Heart left ventricle (tissue), 16 donors: Measurements from ENCODE around the gene DNAJC3. TPM values are rescaled to one million over a fixed set of nuclear protein-coding genes. Genes with fewer than 3 reads are reported as not detected.
"Not testable (repeated sequence)": the region's sequence is repeated elsewhere in the genome, so short reads cannot be mapped to it uniquely, and the experiment has no call there.

ENCODE experiments used
- ATAC-seq, 4 donors: fragments of 200-7000 bp; cut with Tn5 transposase; one replicate each; pipeline ENCODE4 v1.9.1; 2020 to 2022; ENCODE audit warnings: moderate library complexity in 4 of 4, mild to moderate bottlenecking in 3 of 4, moderate number of reproducible peaks in 1 of 4
- DNase-seq, 5 donors: peaks; one replicate each; pipeline ENCODE4 v3.0.0-alpha.2; 2020
- H3K27ac ChIP-seq, 12 donors: fragments of 200-600 bp; sonication (generic) in 4 of 12; one replicate each; pipeline versions ENCODE4 v1.5.0 to v1.8.0; 2016 to 2022; ENCODE audit warnings: mild to moderate bottlenecking in 2 of 12
- H3K27me3 ChIP-seq, 9 donors: fragments of 200-600 bp; sonication (generic) in 2 of 9; one replicate each; pipeline versions ENCODE4 v1.5.1 to v1.8.0; 2016 to 2022; ENCODE audit warnings: mild to moderate bottlenecking in 3 of 9
- H3K36me3 ChIP-seq, 9 donors: fragments of 200-600 bp; sonication (generic) in 2 of 9; one replicate each; pipeline versions ENCODE4 v1.5.0 to v1.8.0; 2018 to 2022; ENCODE audit warnings: mild to moderate bottlenecking in 2 of 9
- H3K4me1 ChIP-seq, 12 donors: fragments of 200-600 bp; sonication (generic) in 4 of 12; one replicate each; pipeline versions ENCODE4 v1.5.0 to v1.8.0; 2016 to 2022; ENCODE audit warnings: mild to moderate bottlenecking in 3 of 12
- H3K4me3 ChIP-seq, 12 donors: fragments of 200-600 bp; sonication (generic) in 4 of 12; one replicate each; pipeline versions ENCODE4 v1.5.0 to v1.8.0; 2017 to 2022; ENCODE audit warnings: mild to moderate bottlenecking in 9 of 12, moderate library complexity in 4 of 12
- H3K9me3 ChIP-seq, 12 donors: fragments of 200-600 bp; sonication (generic) in 4 of 12; one replicate each; pipeline versions ENCODE4 v1.5.0 to v1.8.0; 2016 to 2022; ENCODE audit warnings: mild to moderate bottlenecking in 1 of 12
- POLR2A ChIP-seq, 2 donors: fragments of 450-650 bp; IDR thresholded peaks; one replicate each; pipeline ENCODE4 v1.6.1; 2017; ENCODE audit warnings: antibody characterized with exemption in 2 of 2, mild to moderate bottlenecking in 2 of 2, moderate library complexity in 2 of 2
- WGBS, 4 donors: extraction: QIAGEN DNeasy Blood & Tissue Kit in 2 of 4; methylation state at CpG; one replicate each; pipeline versions ENCODE4 v1.1.5 to v1.1.7; 2013 to 2018; 5-methylcytosine and 5-hydroxymethylcytosine counted together
- intact Hi-C, 10 donors: fragments of 100-400 bp; cut with DNase I; formaldehyde crosslinking; loops; one replicate each; pipeline versions ENCODE4 v1.11.1 to v1.14.2; 2022
- polyA plus RNA-seq, 2 donors: library from polyadenylated mRNA; stranded (reverse); fragments of 200-250 nt; gene quantifications; one replicate each; pipeline ENCODE4 v1.2.3, GENCODE V29; 2013
- total RNA-seq, 9 donors: library from RNA; depleted of rRNA in 2 of 9; stranded (reverse); fragments of >200 nt in 2 of 9; fragmentation: NEBNext Ultra II Directional in 3 of 9; extraction: Animal tissue kit (Norgen Biotek cat#: 25700) in 3 of 9; gene quantifications; one replicate each; pipeline versions ENCODE4 v1.1.0 to v1.2.4, GENCODE V29; 2016 to 2023
- TF ChIP-seq, protein P1 (sequence below), 12 donors: fragments of 200-600 bp; sonication (generic) in 4 of 12; IDR thresholded peaks; one replicate each; pipeline versions ENCODE4 v1.5.0 to v1.8.0; 2018 to 2022; ENCODE audit warnings: antibody characterized with exemption in 12 of 12, mild to moderate bottlenecking in 5 of 12
- donor health status: ischemic (EF 13 %, LVEDD 7.1; RV severe dilation, severe dysfunction).
- donor health status: healthy with polysubstance abuse.
- donor health status: DM: no; HTN: yes; CAD: no.
- donor health status: DM: no; HTN: no; CAD: no.
- donor health status: ischemic (EF 25% LVEDD 6.9; RV normal size, moderate dysfunction).
- donor health status: ischemic (EF 25% LVEDD 5.7; RV mildly dilated, moderate dysfunction).
- donor health status: healthy.
- donor health status: DM: yes; HTN: yes; CAD: no.
- donor health status: ischemic (EF 35%, LVEDD 5.7; RV mildly dilated, moderate dysfunction).
- donor health status: nonischemic (EF 11% LVEDD 7.7; RV severe dilation, severe dysfunction).
- donor health status: DM: yes; HTN: yes; CAD: no.
- donor health status: PGD.
- donor health status: ischemic (EF 29% LVEDD 5.4; RV normal size, mild dysfunction).
- donor health status: nonischemic (EF 23%, LVEDD 6.1; RV moderate dilation, normal function).

The DNAJC3 gene
- total and polyA plus RNA-seq, 11 donors: 8.7 to 43.9 (median 33.7) TPM

GRCh38 chr13:95784900-95785290 is 108.0 kb downstream of the DNAJC3 start:
- no peaks in the 10 kb centered on the region for H3K27me3 ChIP-seq
- peaks cover 0 to 9% (median 0%) of the 10 kb centered on the region in 12 donors for H3K4me1 ChIP-seq
- H3K27ac ChIP-seq: no peak overlapping the region
- intact Hi-C loops: no loop called here
- no peak for DNase-seq
- no peak overlapping the region for H3K4me3 ChIP-seq
- ATAC-seq: no peak
- peaks cover 0 to 15% (median 0%) of the 10 kb centered on the region in 12 donors for H3K9me3 ChIP-seq
- WGBS, 4 donors: 71 to 79% (median 77%) methylated on average over 3 of the region's 3 CpGs
- peaks cover 0 to 59% (median 51%) of the 10 kb centered on the region in 9 donors for H3K36me3 ChIP-seq
- TF ChIP-seq POLR2A (IDR thresholded peaks at IDR 0.05): no peak
- TF ChIP-seq, protein P1, sequence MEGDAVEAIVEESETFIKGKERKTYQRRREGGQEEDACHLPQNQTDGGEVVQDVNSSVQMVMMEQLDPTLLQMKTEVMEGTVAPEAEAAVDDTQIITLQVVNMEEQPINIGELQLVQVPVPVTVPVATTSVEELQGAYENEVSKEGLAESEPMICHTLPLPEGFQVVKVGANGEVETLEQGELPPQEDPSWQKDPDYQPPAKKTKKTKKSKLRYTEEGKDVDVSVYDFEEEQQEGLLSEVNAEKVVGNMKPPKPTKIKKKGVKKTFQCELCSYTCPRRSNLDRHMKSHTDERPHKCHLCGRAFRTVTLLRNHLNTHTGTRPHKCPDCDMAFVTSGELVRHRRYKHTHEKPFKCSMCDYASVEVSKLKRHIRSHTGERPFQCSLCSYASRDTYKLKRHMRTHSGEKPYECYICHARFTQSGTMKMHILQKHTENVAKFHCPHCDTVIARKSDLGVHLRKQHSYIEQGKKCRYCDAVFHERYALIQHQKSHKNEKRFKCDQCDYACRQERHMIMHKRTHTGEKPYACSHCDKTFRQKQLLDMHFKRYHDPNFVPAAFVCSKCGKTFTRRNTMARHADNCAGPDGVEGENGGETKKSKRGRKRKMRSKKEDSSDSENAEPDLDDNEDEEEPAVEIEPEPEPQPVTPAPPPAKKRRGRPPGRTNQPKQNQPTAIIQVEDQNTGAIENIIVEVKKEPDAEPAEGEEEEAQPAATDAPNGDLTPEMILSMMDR (IDR thresholded peaks at IDR 0.05): no peak

GRCh38 chr13:95787356-95788099 is 110.6 kb downstream of the DNAJC3 start:
- H3K4me3 ChIP-seq: no peak overlapping the region
- WGBS, 4 donors: 67 to 78% (median 74%) methylated on average over 1 of the region's 1 CpG
- peaks cover 0 to 6% (median 0%) of the 10 kb centered on the region in 12 donors for H3K9me3 ChIP-seq
- no peaks in the 10 kb centered on the region for H3K27me3 ChIP-seq
- intact Hi-C loops: no loop called here
- peaks cover 0 to 9% (median 0%) of the 10 kb centered on the region in 12 donors for H3K4me1 ChIP-seq
- ATAC-seq: no peak
- no peak overlapping the region for H3K27ac ChIP-seq
- DNase-seq: no peak
- TF ChIP-seq, protein P1 (IDR thresholded peaks at IDR 0.05): no peak
- TF ChIP-seq POLR2A (IDR thresholded peaks at IDR 0.05): no peak
- peaks cover 0 to 70% (median 56%) of the 10 kb centered on the region in 9 donors for H3K36me3 ChIP-seq

DNA sequence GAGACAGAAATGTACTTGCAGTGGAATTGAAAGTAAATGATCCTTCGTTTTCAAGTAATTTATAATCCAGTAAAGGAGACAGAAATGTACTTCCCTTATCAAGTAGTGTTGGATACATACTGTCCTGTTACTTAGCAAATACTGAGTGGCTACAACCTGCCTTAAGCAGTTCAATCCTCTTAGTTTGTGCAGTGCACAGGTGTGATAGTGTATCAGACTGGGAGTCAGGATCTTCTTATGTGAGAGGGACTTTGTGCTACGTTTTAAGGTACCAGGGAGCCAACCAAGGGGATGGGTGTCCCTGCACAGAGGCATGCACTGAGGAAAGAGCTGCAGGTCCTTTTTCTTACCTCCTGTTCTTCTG is 111.1 kb downstream of the DNAJC3 start:
- TF ChIP-seq, protein P1 (IDR thresholded peaks at IDR 0.05): no peak
- no peak for TF ChIP-seq POLR2A (IDR thresholded peaks at IDR 0.05)

DNA sequence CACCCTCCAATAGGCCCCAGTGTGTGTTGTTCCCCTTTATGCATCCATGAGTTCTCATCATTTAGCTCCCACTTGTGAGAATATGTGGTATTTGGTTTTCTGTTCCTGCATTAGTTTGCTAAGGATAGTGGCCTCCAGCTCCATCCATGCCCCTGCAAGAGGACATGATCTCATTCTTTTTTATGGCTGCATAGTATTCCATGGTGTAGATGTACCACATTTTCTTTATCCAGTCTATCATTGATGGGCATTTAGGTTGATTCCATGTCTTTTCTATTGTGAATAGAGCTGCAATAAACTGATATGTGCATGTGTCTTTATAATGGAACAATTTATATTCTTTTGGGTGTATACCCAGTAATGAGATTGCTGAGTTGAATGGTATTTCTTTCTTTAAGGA is 112.4 kb downstream of the DNAJC3 start:
- intact Hi-C loops, ATAC-seq, H3K4me1 ChIP-seq, H3K9me3 ChIP-seq, DNase-seq, H3K4me3 ChIP-seq, H3K27ac ChIP-seq, H3K27me3 ChIP-seq: not testable (repeated sequence)
- H3K36me3 ChIP-seq: peaks cover 0 to 86% (median 74%) of the 10 kb centered on the region in 9 donors

More for the DNA sequence above, 111.1 kb downstream of the DNAJC3 start:
- WGBS, 4 donors: 76 to 87% (median 84%) methylated on average over 2 of the region's 2 CpGs
- H3K36me3 ChIP-seq: peaks cover 0 to 75% (median 62%) of the 10 kb centered on the region in 9 donors
- H3K27ac ChIP-seq: no peak overlapping the region
- intact Hi-C loops: no loop called here
- ATAC-seq (no peak), DNase-seq (no peak)
- no peaks in the 10 kb centered on the region for H3K27me3 ChIP-seq
- peaks cover 0 to 6% (median 0%) of the 10 kb centered on the region in 12 donors for H3K9me3 ChIP-seq
- H3K4me1 ChIP-seq: peaks cover 0 to 9% (median 0%) of the 10 kb centered on the region in 12 donors
- H3K4me3 ChIP-seq: no peak overlapping the region
